ENCODE results near the gene FAM186B.

The FAM186B gene

GRCh38 chr12:49609875-49610154 is 4.4 kb upstream of the FAM186B start:
- peaks cover 23% of the 10 kb centered on the region for H3K36me3 Mint-ChIP-seq (ENCODE audit: low read depth)
- peaks cover 6% of the 10 kb centered on the region for H3K4me1 Mint-ChIP-seq
- no peak overlapping the region for H3K4me3 Mint-ChIP-seq
- TF ChIP-seq CTCF (IDR thresholded peaks at IDR 0.05; ENCODE audit: unreplicated experiment in 3 of 3), result no peak
- H3K27me3 Mint-ChIP-seq (ENCODE audit: low read depth), result no peaks in the 10 kb centered on the region
- H3K9me3 Mint-ChIP-seq, result peaks cover 17% of the 10 kb centered on the region
- no peak overlapping the region for H3K27ac Mint-ChIP-seq

- H3K27me3 Mint-ChIP-seq (ENCODE audit: low read depth), result no peaks in the 10 kb centered on the region
- no peak overlapping the region for H3K4me3 Mint-ChIP-seq
- peaks cover 13% of the 10 kb centered on the region for H3K9me3 Mint-ChIP-seq
- TF ChIP-seq CTCF (IDR thresholded peaks at IDR 0.05; ENCODE audit: unreplicated experiment in 3 of 3), result no peak
- peaks cover 6% of the 10 kb centered on the region for H3K4me1 Mint-ChIP-seq
- no peak overlapping the region for H3K27ac Mint-ChIP-seq
- peaks cover 23% of the 10 kb centered on the region for H3K36me3 Mint-ChIP-seq (ENCODE audit: low read depth)
Observed at GRCh38 chr12:49609059-49609874, 3.8 kb upstream of the FAM186B start.

GRCh38 chr12:49604856-49605255 is 583 bp downstream of the FAM186B start:
- Mint-ChIP-seq H3K36me3 (ENCODE audit: low read depth) (peaks cover 21% of the 10 kb centered on the region), H3K4me3 (no peak overlapping the region), H3K9me3 (peaks cover 2% of the 10 kb centered on the region), H3K4me1 (peaks cover 6% of the 10 kb centered on the region), H3K27ac (no peak overlapping the region), H3K27me3 (ENCODE audit: low read depth) (no peaks in the 10 kb centered on the region)
- TF ChIP-seq CTCF (IDR thresholded peaks at IDR 0.05; ENCODE audit: unreplicated experiment in 3 of 3), result no peak

GRCh38 chr12:49603721-49604120 is 1.7 kb downstream of the FAM186B start:
- Mint-ChIP-seq H3K36me3 (ENCODE audit: low read depth) (peaks cover 23% of the 10 kb centered on the region), H3K9me3 (no peaks in the 10 kb centered on the region), H3K27me3 (ENCODE audit: low read depth) (no peaks in the 10 kb centered on the region), H3K4me1 (peaks cover 6% of the 10 kb centered on the region), H3K4me3 (no peak overlapping the region), H3K27ac (no peak overlapping the region)
- TF ChIP-seq CTCF (IDR thresholded peaks at IDR 0.05; ENCODE audit: unreplicated experiment in 3 of 3), result no peak

GRCh38 chr12:49599961-49600360 is 5.5 kb downstream of the FAM186B start:
- no peak overlapping the region for H3K4me3 Mint-ChIP-seq
- peaks cover 1% of the 10 kb centered on the region for H3K4me1 Mint-ChIP-seq
- no peaks in the 10 kb centered on the region for H3K9me3 Mint-ChIP-seq
- no peaks in the 10 kb centered on the region for H3K27me3 Mint-ChIP-seq (ENCODE audit: low read depth)
- peaks cover 15% of the 10 kb centered on the region for H3K36me3 Mint-ChIP-seq (ENCODE audit: low read depth)
- H3K27ac Mint-ChIP-seq, result no peak overlapping the region
- no peak for TF ChIP-seq CTCF (IDR thresholded peaks at IDR 0.05; ENCODE audit: unreplicated experiment in 3 of 3)

- no peak for TF ChIP-seq CTCF (IDR thresholded peaks at IDR 0.05; ENCODE audit: unreplicated experiment in 3 of 3)
- no peaks in the 10 kb centered on the region for H3K27me3 Mint-ChIP-seq (ENCODE audit: low read depth)
- H3K9me3 Mint-ChIP-seq, result no peaks in the 10 kb centered on the region
- H3K4me3 Mint-ChIP-seq, result no peak overlapping the region
- H3K36me3 Mint-ChIP-seq (ENCODE audit: low read depth), result peaks cover 15% of the 10 kb centered on the region
- no peaks in the 10 kb centered on the region for H3K4me1 Mint-ChIP-seq
- H3K27ac Mint-ChIP-seq, result no peak overlapping the region
Observed at GRCh38 chr12:49598527-49598926, 6.9 kb downstream of the FAM186B start.

Measured in nephron (organoid).